GM12875 (cell line): Measurements from ENCODE around the gene B3GAT3.

Experiments used
- H3K4me3 ChIP-seq: one replicate; pipeline ENCODE4 v1.5.1; 2011; ENCODE audit warnings: low read depth, low read length, control low read depth
- TF ChIP-seq, protein P1 (sequence below): IDR thresholded peaks from 2 replicates; pipeline ENCODE4 v1.5.1; 2011; ENCODE audit warnings: low read depth, mild to moderate bottlenecking, control low read depth, inconsistent platforms, low read length, moderate library complexity, borderline replicate concordance; ENCODE audit not compliant: insufficient read depth

B3GAT3 gene

DNA sequence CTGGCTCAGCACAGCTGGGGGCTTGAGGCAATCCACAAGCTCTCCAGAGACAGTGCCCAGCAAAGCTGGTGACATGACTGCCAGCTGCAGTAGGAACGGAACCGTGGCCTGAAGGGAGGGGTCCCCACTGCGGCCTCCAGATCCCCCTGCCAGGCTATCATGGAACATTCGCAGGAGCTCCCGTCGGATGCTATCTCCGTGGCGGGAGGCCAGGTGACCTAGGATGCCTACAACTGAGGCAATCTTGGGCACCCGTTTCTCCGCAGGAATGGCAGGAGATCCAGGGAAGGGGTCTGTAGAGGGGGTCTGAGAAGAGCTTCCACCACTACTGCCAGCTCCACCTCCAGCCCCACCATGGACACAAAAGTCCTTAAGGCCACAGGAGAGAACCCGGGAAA, 27.2 kb upstream of the B3GAT3 start:
- TF ChIP-seq, protein P1, sequence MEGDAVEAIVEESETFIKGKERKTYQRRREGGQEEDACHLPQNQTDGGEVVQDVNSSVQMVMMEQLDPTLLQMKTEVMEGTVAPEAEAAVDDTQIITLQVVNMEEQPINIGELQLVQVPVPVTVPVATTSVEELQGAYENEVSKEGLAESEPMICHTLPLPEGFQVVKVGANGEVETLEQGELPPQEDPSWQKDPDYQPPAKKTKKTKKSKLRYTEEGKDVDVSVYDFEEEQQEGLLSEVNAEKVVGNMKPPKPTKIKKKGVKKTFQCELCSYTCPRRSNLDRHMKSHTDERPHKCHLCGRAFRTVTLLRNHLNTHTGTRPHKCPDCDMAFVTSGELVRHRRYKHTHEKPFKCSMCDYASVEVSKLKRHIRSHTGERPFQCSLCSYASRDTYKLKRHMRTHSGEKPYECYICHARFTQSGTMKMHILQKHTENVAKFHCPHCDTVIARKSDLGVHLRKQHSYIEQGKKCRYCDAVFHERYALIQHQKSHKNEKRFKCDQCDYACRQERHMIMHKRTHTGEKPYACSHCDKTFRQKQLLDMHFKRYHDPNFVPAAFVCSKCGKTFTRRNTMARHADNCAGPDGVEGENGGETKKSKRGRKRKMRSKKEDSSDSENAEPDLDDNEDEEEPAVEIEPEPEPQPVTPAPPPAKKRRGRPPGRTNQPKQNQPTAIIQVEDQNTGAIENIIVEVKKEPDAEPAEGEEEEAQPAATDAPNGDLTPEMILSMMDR, result no peak
- no peak overlapping the region for H3K4me3 ChIP-seq

DNA sequence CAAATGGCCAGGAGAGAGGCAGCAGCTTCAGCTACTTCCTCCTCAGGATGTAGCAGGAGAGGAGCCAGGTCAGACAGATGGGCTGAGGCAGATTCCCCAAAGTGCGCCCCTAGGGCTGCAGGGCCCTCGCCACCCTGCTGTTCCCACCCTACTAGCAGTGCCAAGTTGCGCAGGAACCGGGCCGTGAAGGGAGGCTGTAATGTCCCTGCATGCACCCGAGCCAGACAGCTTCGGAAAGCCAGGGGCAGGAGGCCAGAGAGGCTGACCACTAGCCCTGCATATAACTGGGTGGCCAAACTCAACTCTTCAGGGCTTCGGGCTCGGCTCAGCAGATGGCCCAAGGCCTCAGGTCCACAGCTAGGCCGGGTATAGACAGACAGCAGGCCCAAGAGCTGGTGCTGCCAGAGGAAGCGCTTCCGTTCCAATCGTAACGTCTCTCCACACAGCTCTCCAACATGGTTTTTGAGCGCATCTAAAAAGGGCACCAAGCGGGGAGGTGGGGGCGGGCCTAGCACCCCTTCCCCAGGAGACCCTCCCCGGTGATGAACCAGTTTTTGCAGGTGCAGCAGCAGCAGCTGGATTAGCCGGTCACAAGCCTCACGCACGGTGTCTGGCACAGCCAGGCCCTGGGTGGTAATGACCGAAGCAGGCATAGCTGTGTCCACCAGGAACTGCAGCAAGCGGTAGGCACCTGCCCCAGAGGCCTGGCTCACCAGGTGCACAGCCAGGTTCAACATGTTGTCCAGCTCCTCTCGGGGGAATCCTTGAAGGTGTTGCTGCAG, 26.6 kb upstream of the B3GAT3 start:
- TF ChIP-seq, protein P1, result no peak
- no peak overlapping the region for H3K4me3 ChIP-seq

- TF ChIP-seq, protein P1, result no peak
- H3K4me3 ChIP-seq, result no peak overlapping the region
Observed at GRCh38 chr11:62647609-62648005, 25.8 kb upstream of the B3GAT3 start.

DNA sequence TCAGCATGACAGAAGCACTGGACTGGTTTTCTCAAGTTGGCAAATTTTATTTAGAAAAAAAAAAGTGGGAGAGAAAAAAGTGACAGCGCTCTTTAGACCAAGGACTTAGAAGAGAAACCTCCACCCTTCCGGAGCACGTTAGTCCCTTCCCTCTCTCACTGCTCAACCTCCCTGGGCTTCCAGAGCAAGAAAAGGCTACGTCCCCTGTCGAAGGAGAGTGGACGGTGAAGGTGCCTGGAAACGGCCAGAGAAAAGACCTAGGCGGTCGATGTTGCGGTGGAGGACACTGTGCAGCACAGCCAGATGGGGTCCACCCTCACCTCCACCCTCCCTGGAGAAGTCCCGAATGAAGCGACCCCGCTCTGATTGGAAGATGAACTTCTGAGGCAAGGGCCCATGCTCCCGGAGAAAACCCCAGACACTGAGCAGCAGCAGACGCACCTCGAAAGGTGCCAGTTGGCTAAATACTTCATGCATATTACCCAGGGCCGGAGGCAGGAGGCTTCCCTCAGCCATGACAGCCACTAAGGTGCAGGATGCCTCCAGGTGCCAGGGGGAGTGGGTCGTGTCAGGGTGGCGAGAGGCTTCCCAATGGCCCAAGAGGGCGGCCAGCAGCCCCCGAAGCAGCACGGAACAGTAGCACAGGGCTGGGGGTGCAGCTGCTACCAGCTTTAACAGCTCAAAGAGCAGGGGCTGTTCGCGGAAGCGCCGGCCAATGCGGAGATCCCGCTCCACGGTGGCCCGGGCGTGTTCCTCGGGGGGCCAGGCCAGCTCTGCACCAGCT, 25.2 kb upstream of the B3GAT3 start:
- no peak overlapping the region for H3K4me3 ChIP-seq
- TF ChIP-seq, protein P1, result no peak

GRCh38 chr11:62645946-62646824, 24.4 kb upstream of the B3GAT3 start, which contains the start of gene GANAB:
GANAB (minus strand) TSS chr11:62646613; CDS start chr11:62646599, 14 bp downstream.
- TF ChIP-seq, protein P1, result no peak

GRCh38 chr11:62645671-62645945, 23.8 kb upstream of the B3GAT3 start:
- peak overlapping the region; percentile 91 for H3K4me3 ChIP-seq
- TF ChIP-seq, protein P1, result no peak

More at GRCh38 chr11:62645946-62646824, 24.4 kb upstream of the B3GAT3 start, which contains the start of gene GANAB:
- H3K4me3 ChIP-seq, result peak within 1 kb of the TSS; percentile 91
